Central memory CD8-positive, alpha-beta T cell (primary cell): ENCODE measurements around the gene PNP.
"Not testable (repeated sequence)": the region's sequence is repeated elsewhere in the genome, so short reads cannot be mapped to it uniquely, and the experiment has no call there.

Experiments used
- ATAC-seq: fragments of 150-1000 bp; cut with Tn5 transposase; replicated peaks from 2 replicates; pipeline ENCODE4 v1.10.0; 2022; ENCODE audit warnings: mild to moderate bottlenecking, moderate FRiP score, moderate number of reproducible peaks; ENCODE audit not compliant: poor library complexity, severe bottlenecking; ENCODE audit errors: extremely low read depth
- DNase-seq, 2 donors: peaks; one replicate each; pipeline ENCODE4 v3.0.0; 2021; ENCODE audit warnings: low spot score in 2 of 2
- H3K27ac Mint-ChIP-seq: one replicate; pipeline ENCODE4 v1.8.0; 2022; ENCODE audit warnings: low read depth, mild to moderate bottlenecking, moderate library complexity, mixed read lengths
- H3K27me3 Mint-ChIP-seq: one replicate; pipeline ENCODE4 v1.8.0; 2022; ENCODE audit warnings: mixed read lengths
- H3K36me3 Mint-ChIP-seq: one replicate; pipeline ENCODE4 v1.8.0; 2022; ENCODE audit warnings: mild to moderate bottlenecking, moderate library complexity, mixed read lengths; ENCODE audit not compliant: insufficient read depth
- H3K4me1 Mint-ChIP-seq: one replicate; pipeline ENCODE4 v1.8.0; 2022; ENCODE audit warnings: mixed read lengths
- H3K4me3 Mint-ChIP-seq: one replicate; pipeline ENCODE4 v1.8.0; 2022; ENCODE audit warnings: mild to moderate bottlenecking, moderate library complexity, mixed read lengths
- H3K9me3 Mint-ChIP-seq: one replicate; pipeline ENCODE4 v1.8.0; 2022; ENCODE audit warnings: mixed read lengths

PNP gene

DNA sequence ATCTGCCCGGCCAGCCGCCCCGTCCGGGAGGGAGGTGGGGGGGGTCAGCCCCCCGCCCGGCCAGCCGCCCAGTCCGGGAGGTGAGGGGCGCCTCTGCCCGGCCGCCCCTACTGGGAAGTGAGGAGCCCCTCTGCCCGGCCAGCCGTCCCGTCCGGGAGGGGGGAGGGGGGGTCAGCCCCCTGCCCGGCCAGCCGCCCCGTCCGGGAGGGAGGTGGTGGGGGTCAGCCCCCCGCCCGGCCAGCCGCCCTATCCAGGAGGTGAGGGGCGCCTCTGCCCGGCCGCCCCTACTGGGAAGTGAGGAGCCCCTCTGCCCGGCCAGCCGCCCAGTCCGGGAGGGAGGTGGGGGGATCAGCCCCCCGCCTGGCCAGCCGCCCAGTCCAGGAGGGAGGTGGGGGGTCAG lies 37.1 kb downstream of the PNP start:
- not testable (repeated sequence) for ATAC-seq, H3K4me3 Mint-ChIP-seq, H3K27ac Mint-ChIP-seq, H3K27me3 Mint-ChIP-seq, H3K4me1 Mint-ChIP-seq, H3K36me3 Mint-ChIP-seq, DNase-seq, H3K9me3 Mint-ChIP-seq

DNA sequence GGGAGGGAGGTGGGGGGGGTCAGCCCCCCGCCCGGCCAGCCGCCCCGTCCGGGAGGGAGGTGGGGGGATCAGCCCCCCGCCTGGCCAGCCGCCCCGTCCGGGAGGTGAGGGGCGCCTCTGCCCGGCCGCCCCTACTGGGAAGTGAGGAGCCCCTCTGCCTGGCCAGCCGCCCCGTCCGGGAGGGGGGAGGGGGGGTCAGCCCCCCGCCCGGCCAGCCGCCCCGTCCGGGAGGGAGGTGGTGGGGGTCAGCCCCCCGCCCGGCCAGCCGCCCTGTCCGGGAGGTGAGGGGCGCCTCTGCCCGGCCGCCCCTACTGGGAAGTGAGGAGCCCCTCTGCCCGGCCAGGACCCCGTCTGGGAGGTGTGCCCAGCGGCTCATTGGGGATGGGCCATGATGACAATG lies 37.5 kb downstream of the PNP start:
- H3K27ac Mint-ChIP-seq, DNase-seq, H3K4me1 Mint-ChIP-seq, H3K36me3 Mint-ChIP-seq, ATAC-seq, H3K27me3 Mint-ChIP-seq, H3K4me3 Mint-ChIP-seq, H3K9me3 Mint-ChIP-seq: not testable (repeated sequence)

DNA sequence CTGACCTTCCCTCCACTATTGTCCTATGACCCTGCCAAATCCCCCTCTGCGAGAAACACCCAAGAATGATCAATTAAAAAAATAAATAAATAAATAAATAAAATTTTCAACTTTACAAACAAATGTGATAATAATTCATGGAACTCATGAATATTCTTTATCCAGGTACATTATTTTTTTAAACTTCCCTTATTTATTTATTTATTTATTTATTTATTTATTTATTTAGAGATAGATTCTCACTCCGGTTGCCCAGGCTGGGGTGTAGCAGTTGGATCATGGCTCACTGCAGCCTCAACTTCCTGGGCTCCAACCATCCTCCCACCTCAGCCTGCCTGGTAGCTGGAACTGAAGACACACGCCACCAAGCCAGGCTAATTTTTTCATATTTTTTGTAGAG lies 38.3 kb downstream of the PNP start:
- not testable (repeated sequence) for H3K36me3 Mint-ChIP-seq, ATAC-seq, H3K27ac Mint-ChIP-seq, H3K27me3 Mint-ChIP-seq, H3K4me3 Mint-ChIP-seq, H3K4me1 Mint-ChIP-seq, H3K9me3 Mint-ChIP-seq, DNase-seq

DNA sequence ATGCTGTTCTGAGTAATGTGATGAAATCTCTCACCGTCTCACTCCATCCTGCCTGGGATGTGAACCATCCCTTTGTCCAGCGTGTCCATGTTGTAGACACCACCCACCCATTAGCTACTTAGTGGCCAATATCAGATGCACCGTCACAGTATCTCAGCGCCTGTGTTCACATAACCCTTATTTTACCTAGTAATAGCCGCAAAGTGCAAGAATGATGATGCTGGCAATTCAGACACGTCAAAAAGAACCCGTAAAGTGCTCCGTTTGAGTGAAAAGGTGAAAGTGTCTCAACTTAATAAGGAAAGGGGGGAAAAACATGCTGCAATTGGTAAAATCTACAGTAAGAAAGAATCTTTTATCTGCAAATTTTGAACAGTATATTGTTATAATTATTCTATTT lies 39.2 kb downstream of the PNP start:
- H3K9me3 Mint-ChIP-seq: no peaks in the 10 kb centered on the region
- ATAC-seq (no peak), DNase-seq (no peak)
- H3K36me3 Mint-ChIP-seq: no peaks in the 10 kb centered on the region
- no peaks in the 10 kb centered on the region for H3K27me3 Mint-ChIP-seq
- H3K27ac Mint-ChIP-seq: no peak overlapping the region
- no peaks in the 10 kb centered on the region for H3K4me1 Mint-ChIP-seq
- no peak overlapping the region for H3K4me3 Mint-ChIP-seq

DNA sequence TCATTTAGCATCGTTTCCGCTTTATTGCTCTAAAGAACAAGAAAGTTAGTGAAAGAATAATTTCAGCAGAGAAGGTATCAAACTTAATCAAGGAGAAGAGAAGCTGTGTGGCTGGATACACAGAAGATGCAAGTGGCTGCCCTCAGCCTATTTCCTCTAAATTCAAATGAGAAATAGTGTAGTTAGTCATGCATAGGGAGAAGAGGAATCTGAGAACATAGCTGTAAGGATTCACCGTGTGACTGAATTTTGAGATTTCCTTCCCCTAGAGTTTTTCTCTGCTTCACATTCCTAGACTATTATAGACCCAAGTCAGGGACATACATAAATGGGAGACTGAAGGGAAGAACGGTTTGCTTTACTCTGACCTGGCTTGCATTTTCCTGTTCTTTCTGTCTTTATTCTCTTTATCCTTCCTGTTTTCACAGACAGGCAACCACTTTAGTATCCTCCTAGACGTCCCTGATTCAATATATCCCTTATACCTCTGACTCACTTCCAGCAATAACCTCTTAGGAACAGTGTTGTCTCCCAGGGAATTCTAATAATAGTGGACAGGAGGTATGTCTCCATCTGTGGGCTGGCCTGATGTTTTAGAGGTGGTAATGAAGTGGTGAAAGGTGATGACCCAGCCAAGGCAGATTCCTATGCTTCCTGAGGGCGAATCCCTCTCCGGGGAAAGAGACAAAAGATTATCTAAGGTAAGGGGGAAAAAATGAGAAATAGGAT lies 43.1 kb downstream of the PNP start:
- Mint-ChIP-seq H3K36me3 (no peaks in the 10 kb centered on the region), H3K27ac (no peak overlapping the region)

DNA sequence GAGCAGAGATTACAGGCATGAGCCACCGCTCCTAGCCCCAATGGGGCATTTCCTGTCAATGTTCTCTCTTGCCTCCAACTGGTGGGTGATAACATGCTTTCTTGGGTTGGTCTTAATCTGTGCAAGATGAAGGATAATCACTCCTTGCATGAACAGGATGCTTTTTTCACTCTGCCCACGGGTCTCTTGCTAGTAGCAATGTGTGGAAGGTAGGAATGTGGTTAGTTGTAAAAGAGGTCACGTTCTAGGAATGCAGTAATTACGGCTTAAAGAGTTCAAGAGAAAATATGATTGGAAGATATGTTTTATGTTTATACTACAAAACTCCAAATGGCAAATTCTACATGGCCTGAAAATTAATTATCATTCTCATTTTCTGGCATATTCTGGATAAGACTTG lies 46.6 kb downstream of the PNP start:
- H3K27ac Mint-ChIP-seq: no peak overlapping the region

More for the DNA sequence above, 43.1 kb downstream of the PNP start:
- DNase-seq (no peak), ATAC-seq (no peak)
- no peak overlapping the region for H3K4me3 Mint-ChIP-seq
- H3K9me3 Mint-ChIP-seq: no peaks in the 10 kb centered on the region
- H3K4me1 Mint-ChIP-seq: no peaks in the 10 kb centered on the region
- H3K27me3 Mint-ChIP-seq: no peaks in the 10 kb centered on the region

DNA sequence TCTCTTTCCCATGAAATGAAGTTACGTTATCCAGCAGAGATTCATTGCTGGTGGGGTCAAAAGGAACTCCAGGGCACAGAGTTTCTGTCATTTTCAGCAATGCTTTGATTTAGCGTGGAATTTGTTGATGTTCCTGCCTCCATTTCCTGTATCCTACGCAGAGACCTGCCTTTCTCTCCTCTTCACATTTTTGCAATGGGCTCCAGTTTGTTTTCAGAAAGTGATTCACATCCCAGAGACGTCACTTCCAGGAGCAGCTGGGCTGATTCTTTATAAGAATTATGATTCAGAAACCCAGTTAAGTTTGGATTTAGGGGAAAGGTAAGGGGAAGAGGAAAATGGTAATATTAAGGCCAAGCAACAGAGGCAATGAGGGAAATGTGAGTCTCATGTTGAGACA lies 47.7 kb downstream of the PNP start:
- Mint-ChIP-seq H3K9me3 (no peaks in the 10 kb centered on the region), H3K36me3 (no peaks in the 10 kb centered on the region), H3K4me3 (no peak overlapping the region), H3K27ac (no peak overlapping the region), H3K27me3 (no peaks in the 10 kb centered on the region), H3K4me1 (no peaks in the 10 kb centered on the region)
- DNase-seq: no peak
- ATAC-seq: no peak

More for the DNA sequence above, 46.6 kb downstream of the PNP start:
- H3K27me3 Mint-ChIP-seq: no peaks in the 10 kb centered on the region
- no peaks in the 10 kb centered on the region for H3K36me3 Mint-ChIP-seq
- H3K4me3 Mint-ChIP-seq: no peak overlapping the region
- no peak for ATAC-seq
- no peaks in the 10 kb centered on the region for H3K4me1 Mint-ChIP-seq
- DNase-seq: no peak
- no peaks in the 10 kb centered on the region for H3K9me3 Mint-ChIP-seq

DNA sequence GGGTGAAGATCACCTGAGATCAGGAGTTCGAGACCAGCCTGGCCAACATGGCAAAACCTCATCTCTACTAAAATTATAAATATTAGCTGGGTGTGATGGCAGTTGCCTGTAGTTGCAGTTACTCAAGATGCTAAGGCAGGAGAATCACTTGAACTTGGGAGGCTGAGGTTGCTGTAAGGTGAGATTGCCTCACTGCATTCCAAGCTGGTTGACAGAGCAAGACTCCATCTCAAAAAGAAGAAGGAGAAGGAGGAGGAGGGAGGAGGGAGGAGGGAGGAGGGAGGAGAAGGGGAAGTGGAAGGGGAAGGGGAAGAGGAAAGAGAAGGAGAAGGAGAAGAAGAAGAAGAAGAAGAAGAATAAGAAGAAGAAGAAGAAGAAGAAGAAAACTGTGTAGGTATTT lies 53.1 kb downstream of the PNP start:
- Mint-ChIP-seq H3K4me3 (no peak overlapping the region), H3K36me3 (no peaks in the 10 kb centered on the region), H3K9me3 (no peaks in the 10 kb centered on the region), H3K27me3 (no peaks in the 10 kb centered on the region), H3K4me1 (no peaks in the 10 kb centered on the region), H3K27ac (no peak overlapping the region)
- DNase-seq (no peak), ATAC-seq (no peak)

DNA sequence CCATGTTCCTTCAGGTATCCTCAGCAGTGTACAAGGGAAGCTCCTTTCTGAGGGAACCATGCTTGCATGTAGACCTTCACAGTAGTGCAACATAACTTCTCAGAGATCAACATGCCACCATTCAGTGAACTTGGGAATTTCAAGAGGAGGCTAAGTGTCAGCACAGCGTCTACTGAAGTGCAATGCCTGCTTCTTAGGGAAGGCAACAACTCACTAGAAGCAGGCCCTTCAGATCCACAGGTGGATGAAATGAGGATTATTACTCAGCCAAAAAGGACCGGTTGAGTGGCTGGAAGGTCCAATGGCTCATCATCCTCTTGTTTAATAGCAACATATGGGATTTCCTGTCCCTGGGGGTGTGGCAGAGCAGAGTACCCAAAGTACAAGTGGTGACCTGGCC lies 54.8 kb downstream of the PNP start:
- Mint-ChIP-seq H3K27ac (no peak overlapping the region), H3K4me1 (no peaks in the 10 kb centered on the region), H3K36me3 (no peaks in the 10 kb centered on the region), H3K27me3 (peaks cover 15% of the 10 kb centered on the region), H3K4me3 (no peak overlapping the region), H3K9me3 (no peaks in the 10 kb centered on the region)
- ATAC-seq (no peak), DNase-seq (no peak)
